ENCODE measurements around the gene KCNMB3. TPM values are rescaled to one million over a fixed set of nuclear protein-coding genes. Genes with fewer than 3 reads are reported as not detected.
A peak's percentile ranks its signal among the peaks of the same experiment; 100 is the strongest.
"Not testable (repeated sequence)": the region's sequence is repeated elsewhere in the genome, so short reads cannot be mapped to it uniquely, and the experiment has no call there.

The KCNMB3 gene
- total RNA-seq, 1 experiment from 2014 or later: 2.3 TPM

DNA sequence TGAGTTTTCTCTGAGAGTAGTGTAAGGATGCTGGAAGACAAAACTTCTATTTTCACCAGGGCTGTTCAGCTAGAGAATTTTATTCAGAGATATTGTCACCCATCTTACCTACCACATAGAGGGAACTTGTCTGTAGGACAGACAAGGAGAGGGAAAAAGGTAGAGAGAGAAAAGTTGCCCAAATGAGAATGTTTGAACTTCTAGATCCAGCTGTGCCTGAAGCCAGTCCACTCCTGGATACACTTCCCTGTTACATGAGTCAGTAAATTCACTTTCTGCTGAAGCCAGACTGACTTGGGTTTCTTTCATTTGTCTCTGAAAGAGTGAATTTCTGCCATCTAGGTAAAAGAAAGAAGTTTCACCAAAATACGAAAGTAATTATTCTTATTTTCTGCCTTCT is 27.2 kb upstream of the KCNMB3 start:
- Histone ChIP-seq H3F3A (ENCODE audit: low read length, unreplicated experiment) (no peaks in the 10 kb centered on the region), H3K4me1 (ENCODE audit: insufficient read depth, low read length) (no peaks in the 10 kb centered on the region), H3K27ac (ENCODE audit: low read length) (no peak overlapping the region), H4K20me1 (ENCODE audit: low read length) (no peaks in the 10 kb centered on the region), H3K27me3 (ENCODE audit: low read length) (no peaks in the 10 kb centered on the region), H3K36me3 (ENCODE audit: low read depth, low read length) (no peaks in the 10 kb centered on the region), H3K4me2 (ENCODE audit: low read length) (no peak overlapping the region), H3K9me3 (ENCODE audit: low read length) (no peaks in the 10 kb centered on the region), H3K4me3 (ENCODE audit: low read length) (no peak overlapping the region), H3K9me2 (replicated peaks; ENCODE audit: low read length) (no peaks in the 10 kb centered on the region), H3K79me2 (ENCODE audit: low read length) (no peaks in the 10 kb centered on the region), H2AFZ (ENCODE audit: low read length) (no peak overlapping the region), H3K9ac (ENCODE audit: low read length) (no peak overlapping the region)
- intact Hi-C loops (cut with micrococcal nuclease): no loop called here
- DNase-seq (no peak), ATAC-seq (no peak)
- BruUV-seq (replicated peaks): no TSS peak
- TF ChIP-seq EZH2 (IDR thresholded peaks at IDR 0.05; ENCODE audit: low read length, unreplicated experiment) (no peak), CTCF (conservative IDR thresholded peaks at IDR 0.05; ENCODE audit: low read depth, low read length) (no peak), EZH2phosphoT487 (IDR thresholded peaks at IDR 0.05; ENCODE audit: borderline replicate concordance, low read length) (no peak)
- ChIA-PET POLR2A (ENCODE audit: unreplicated experiment) (no interaction called here), CTCF (no interaction called here)

DNA sequence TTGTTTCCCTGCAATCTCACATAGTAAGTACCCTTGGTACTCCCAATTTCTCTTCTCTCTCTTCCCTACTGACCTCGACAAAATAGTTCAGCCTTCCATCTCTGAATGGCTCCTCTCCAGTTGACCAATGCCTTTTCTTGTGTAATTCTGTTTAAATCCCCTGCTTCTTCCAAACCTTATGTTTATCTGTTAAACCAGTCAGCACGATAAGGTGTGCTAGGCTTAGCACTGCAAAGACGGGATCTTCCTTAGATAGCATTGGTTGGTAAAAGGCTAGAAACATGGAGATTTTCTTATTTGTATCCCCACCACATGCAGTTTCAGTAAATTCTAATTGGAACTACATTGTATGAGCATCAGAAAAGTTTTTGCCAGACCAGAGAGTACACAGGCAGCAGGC is 25.8 kb upstream of the KCNMB3 start:
- DNase-seq: no peak
- no peaks in the 10 kb centered on the region for H3K9me2 ChIP-seq (replicated peaks; ENCODE audit: low read length)
- no peak overlapping the region for H3K27ac ChIP-seq (ENCODE audit: low read length)
- H3K9ac ChIP-seq (ENCODE audit: low read length): no peak overlapping the region
- no peaks in the 10 kb centered on the region for H3K27me3 ChIP-seq (ENCODE audit: low read length)
- ChIA-PET POLR2A (ENCODE audit: unreplicated experiment) (no interaction called here), CTCF (no interaction called here)
- H3K4me1 ChIP-seq (ENCODE audit: insufficient read depth, low read length): no peaks in the 10 kb centered on the region
- H3K36me3 ChIP-seq (ENCODE audit: low read depth, low read length): no peaks in the 10 kb centered on the region
- no peaks in the 10 kb centered on the region for H3K9me3 ChIP-seq (ENCODE audit: low read length)
- BruUV-seq (replicated peaks): no TSS peak
- H2AFZ ChIP-seq (ENCODE audit: low read length): no peak overlapping the region
- H4K20me1 ChIP-seq (ENCODE audit: low read length): no peaks in the 10 kb centered on the region
- no peak overlapping the region for H3K4me3 ChIP-seq (ENCODE audit: low read length)
- H3K79me2 ChIP-seq (ENCODE audit: low read length): no peaks in the 10 kb centered on the region
- intact Hi-C loops (cut with micrococcal nuclease): no loop called here
- no peak for ATAC-seq
- no peaks in the 10 kb centered on the region for H3F3A ChIP-seq (ENCODE audit: low read length, unreplicated experiment)
- TF ChIP-seq EZH2phosphoT487 (IDR thresholded peaks at IDR 0.05; ENCODE audit: borderline replicate concordance, low read length) (no peak), EZH2 (IDR thresholded peaks at IDR 0.05; ENCODE audit: low read length, unreplicated experiment) (no peak), CTCF (conservative IDR thresholded peaks at IDR 0.05; ENCODE audit: low read depth, low read length) (no peak)
- H3K4me2 ChIP-seq (ENCODE audit: low read length): no peak overlapping the region

- DNase-seq (no peak), ATAC-seq (no peak)
- CTCF ChIA-PET: no interaction called here
- BruUV-seq (replicated peaks): no TSS peak
- no peaks in the 10 kb centered on the region for H3K27me3 ChIP-seq (ENCODE audit: low read length)
- intact Hi-C loops (cut with micrococcal nuclease): no loop called here
- POLR2A ChIA-PET (ENCODE audit: unreplicated experiment): no interaction called here
- H3K9ac ChIP-seq (ENCODE audit: low read length): no peak overlapping the region
- TF ChIP-seq CTCF (conservative IDR thresholded peaks at IDR 0.05; ENCODE audit: low read depth, low read length) (no peak), EZH2phosphoT487 (IDR thresholded peaks at IDR 0.05; ENCODE audit: borderline replicate concordance, low read length) (no peak), EZH2 (IDR thresholded peaks at IDR 0.05; ENCODE audit: low read length, unreplicated experiment) (no peak)
- no peaks in the 10 kb centered on the region for H3K4me1 ChIP-seq (ENCODE audit: insufficient read depth, low read length)
- no peaks in the 10 kb centered on the region for H3K9me3 ChIP-seq (ENCODE audit: low read length)
- H3K79me2 ChIP-seq (ENCODE audit: low read length): no peaks in the 10 kb centered on the region
- no peak overlapping the region for H3K4me2 ChIP-seq (ENCODE audit: low read length)
- no peaks in the 10 kb centered on the region for H4K20me1 ChIP-seq (ENCODE audit: low read length)
- no peak overlapping the region for H3K4me3 ChIP-seq (ENCODE audit: low read length)
- 0 out of 2 replicates have a peak overlapping the region, but pooled peaks have one; percentile 24 for H2AFZ ChIP-seq (ENCODE audit: low read length)
- no peak overlapping the region for H3K27ac ChIP-seq (ENCODE audit: low read length)
- no peaks in the 10 kb centered on the region for H3K9me2 ChIP-seq (replicated peaks; ENCODE audit: low read length)
- no peaks in the 10 kb centered on the region for H3F3A ChIP-seq (ENCODE audit: low read length, unreplicated experiment)
- H3K36me3 ChIP-seq (ENCODE audit: low read depth, low read length): no peaks in the 10 kb centered on the region
These were observed 25.1 kb upstream of the KCNMB3 start for GRCh38 chr3:179276001-179276400.

DNA sequence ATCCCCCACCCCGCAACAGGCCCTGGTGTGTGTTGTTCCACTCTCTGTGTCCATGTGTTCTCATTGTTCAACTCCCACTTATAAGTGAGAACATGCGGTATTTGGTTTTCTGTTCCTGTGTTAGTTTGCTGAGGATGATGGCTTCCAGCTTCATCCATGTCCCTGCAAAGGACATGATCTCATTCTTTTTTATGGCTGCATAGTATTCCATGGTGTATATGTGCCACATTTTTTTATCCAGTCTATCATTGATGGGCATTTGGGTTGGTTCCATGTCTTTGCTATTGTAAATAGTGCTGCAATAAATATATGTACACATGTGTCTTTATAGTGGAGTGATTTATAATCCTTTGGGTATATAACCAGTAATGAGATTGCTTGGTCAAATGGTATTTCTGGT is 23.5 kb upstream of the KCNMB3 start:
- BruUV-seq (replicated peaks); H3K4me2 ChIP-seq (ENCODE audit: low read length); CTCF ChIA-PET: not testable (repeated sequence)

More for the DNA sequence above, 23.5 kb upstream of the KCNMB3 start:
- H3K27ac ChIP-seq (ENCODE audit: low read length); H4K20me1 ChIP-seq (ENCODE audit: low read length); H3K9me3 ChIP-seq (ENCODE audit: low read length); intact Hi-C loops (cut with micrococcal nuclease); H3K4me3 ChIP-seq (ENCODE audit: low read length); H3K36me3 ChIP-seq (ENCODE audit: low read depth, low read length); ATAC-seq; H3F3A ChIP-seq (ENCODE audit: low read length, unreplicated experiment); H3K27me3 ChIP-seq (ENCODE audit: low read length); H3K9ac ChIP-seq (ENCODE audit: low read length); H3K9me2 ChIP-seq (replicated peaks; ENCODE audit: low read length); DNase-seq; H2AFZ ChIP-seq (ENCODE audit: low read length); H3K4me1 ChIP-seq (ENCODE audit: insufficient read depth, low read length); H3K79me2 ChIP-seq (ENCODE audit: low read length): not testable (repeated sequence)
- POLR2A ChIA-PET (ENCODE audit: unreplicated experiment): interaction anchor here (0.6 kb wide), 1 partner anchor 679 kb away, joined by 3 read pairs; no protein-coding TSS in a partner anchor
